Transverse colon (tissue), 4 donors: ENCODE measurements around the gene CDCP2. TPM values are rescaled to one million over a fixed set of nuclear protein-coding genes. Genes with fewer than 3 reads are reported as not detected.

ENCODE experiments used
- DNase-seq: peaks from one replicate; pipeline ENCODE4 v3.0.0-alpha.2; 2019
- H3K27ac ChIP-seq, 4 donors: fragments of 200-600 bp; sonication (generic); 2 replicates each; pipeline ENCODE4 v1.5.1; 2016 to 2018; ENCODE audit warnings: inconsistent platforms in 4 of 4
- H3K27me3 ChIP-seq: fragments of 200-600 bp; sonication (generic); 2 replicates; pipeline ENCODE4 v1.5.1; 2017; ENCODE audit warnings: inconsistent platforms
- H3K36me3 ChIP-seq, 4 donors: fragments of 200-600 bp; sonication (generic); 2 replicates each; pipeline ENCODE4 v1.5.1; 2017 to 2019; ENCODE audit warnings: inconsistent platforms in 4 of 4
- H3K4me1 ChIP-seq, 4 donors: fragments of 200-600 bp; sonication (generic); 2 replicates each; pipeline ENCODE4 v1.5.1; 2017 to 2020; ENCODE audit warnings: inconsistent platforms in 4 of 4
- H3K4me3 ChIP-seq, 4 donors: fragments of 200-600 bp; sonication (generic); 1 replicate in 1 of 4; 2 replicates in 3 of 4; pipeline versions ENCODE4 v1.5.1 to v1.6.1; 2017 to 2019; ENCODE audit warnings: inconsistent platforms in 4 of 4
- H3K9me3 ChIP-seq, 2 donors: fragments of 200-600 bp; sonication (generic); 2 replicates each; pipeline ENCODE4 v1.5.1; 2017 to 2019; ENCODE audit warnings: inconsistent platforms in 2 of 2
- EP300 ChIP-seq: sonication (generic); formaldehyde crosslinking; IDR thresholded peaks from one replicate; pipeline ENCODE4 v1.6.1; 2017; ENCODE audit warnings: antibody characterized with exemption, low read depth
- POLR2A ChIP-seq: fragments of 450-650 bp; IDR thresholded peaks from one replicate; pipeline ENCODE4 v1.6.1; 2016; ENCODE audit warnings: antibody characterized with exemption, mild to moderate bottlenecking, moderate library complexity
- POLR2AphosphoS5 ChIP-seq, 3 donors: sonication (generic); formaldehyde crosslinking; IDR thresholded peaks; one replicate each; pipeline ENCODE4 v1.6.1; 2016; ENCODE audit warnings: antibody characterized with exemption in 3 of 3
- WGBS, 2 donors: methylation state at CpG; one replicate each; pipeline ENCODE4 v1.1.5; 2018; ENCODE audit warnings: low coverage in 1 of 2; 5-methylcytosine and 5-hydroxymethylcytosine counted together
- in situ Hi-C, 4 donors: fragments of 200-750 bp; cut with MboI; loops; one replicate each; pipeline versions ENCODE4 v1.15.0 to v1.15.1; 2017; ENCODE audit warnings: low sequenced_read_pairs in 3 of 4, low pct_ligation_motif_present in 1 of 4, low pct_unique_long_range_greater_than_20kb in 1 of 4
- intact Hi-C: fragments of 100-400 bp; cut with DNase I; formaldehyde crosslinking; loops from one replicate; pipeline ENCODE4 v1.15.1; 2023; ENCODE audit warnings: low total_unique reads
- total RNA-seq, 4 donors: library from RNA; depleted of rRNA; stranded (reverse); fragments of >200 nt; gene quantifications; one replicate each; pipeline ENCODE4 v1.1.0, GENCODE V29; 2016
- TF ChIP-seq, protein P1 (sequence below), 5 experiments: fragments of 200-600 bp in 3 of 5; fragments of 450-650 bp in 2 of 5; sonication (generic) in 3 of 5; IDR thresholded peaks; 1 replicate in 2 of 5; 2 replicates in 3 of 5; pipeline ENCODE4 v1.5.1; 2016 to 2017; ENCODE audit warnings: antibody characterized with exemption in 5 of 5, inconsistent platforms in 3 of 5, mild to moderate bottlenecking in 2 of 5, moderate library complexity in 1 of 5

The CDCP2 gene
- total RNA-seq, 4 donors from 2014 or later: 0.48 TPM; not detected in 3

DNA sequence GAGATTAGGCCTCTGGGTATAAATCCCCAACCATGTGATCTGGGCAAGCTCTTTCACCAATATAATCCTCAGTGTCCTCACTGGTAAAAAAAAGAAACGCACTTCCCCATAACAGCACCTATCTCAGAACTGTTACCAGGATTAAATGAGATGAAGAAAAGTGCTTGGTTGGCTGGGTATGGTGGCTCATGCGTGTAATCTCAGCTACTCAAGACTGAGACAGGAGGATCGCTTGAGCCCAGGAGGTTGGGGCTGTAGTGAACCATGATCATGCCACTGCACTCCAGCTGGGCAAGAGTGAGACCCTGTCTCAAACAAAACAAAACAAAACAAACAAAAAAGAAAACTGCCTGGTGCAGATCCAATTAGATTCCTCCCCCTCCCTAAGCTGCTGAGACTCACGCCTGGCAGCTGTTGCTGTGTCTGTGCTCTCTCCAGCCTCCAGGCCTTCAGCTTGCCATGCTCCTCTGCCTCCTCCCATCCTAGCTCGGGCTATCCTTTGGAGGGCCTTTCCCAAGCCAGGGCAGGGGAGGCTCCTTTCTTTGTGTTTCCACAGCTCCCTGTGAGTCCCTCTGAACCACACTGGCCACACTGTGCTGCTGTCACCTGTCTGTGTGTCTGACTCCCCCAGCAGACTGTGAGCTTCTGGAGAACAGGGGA is 28.0 kb upstream of the CDCP2 start:
- Histone ChIP-seq H3K27ac (no peak overlapping the region), H3K4me1 (no peaks in the 10 kb centered on the region), H3K9me3 (no peaks in the 10 kb centered on the region), H3K27me3 (no peaks in the 10 kb centered on the region), H3K4me3 (no peak overlapping the region), H3K36me3 (no peaks in the 10 kb centered on the region)
- WGBS, 2 donors: 86 to 90% methylated on average over 2 to 5 of the region's 5 CpGs
- in situ Hi-C loops: loop anchor here in 1 of 4 donors (25.0 kb wide), 1 partner anchor 206 kb away; no protein-coding TSS in a partner anchor
- TF ChIP-seq POLR2A (no peak), POLR2AphosphoS5 (IDR thresholded peaks at IDR 0.05) (no peak), EP300 (no peak)
- TF ChIP-seq, protein P1, sequence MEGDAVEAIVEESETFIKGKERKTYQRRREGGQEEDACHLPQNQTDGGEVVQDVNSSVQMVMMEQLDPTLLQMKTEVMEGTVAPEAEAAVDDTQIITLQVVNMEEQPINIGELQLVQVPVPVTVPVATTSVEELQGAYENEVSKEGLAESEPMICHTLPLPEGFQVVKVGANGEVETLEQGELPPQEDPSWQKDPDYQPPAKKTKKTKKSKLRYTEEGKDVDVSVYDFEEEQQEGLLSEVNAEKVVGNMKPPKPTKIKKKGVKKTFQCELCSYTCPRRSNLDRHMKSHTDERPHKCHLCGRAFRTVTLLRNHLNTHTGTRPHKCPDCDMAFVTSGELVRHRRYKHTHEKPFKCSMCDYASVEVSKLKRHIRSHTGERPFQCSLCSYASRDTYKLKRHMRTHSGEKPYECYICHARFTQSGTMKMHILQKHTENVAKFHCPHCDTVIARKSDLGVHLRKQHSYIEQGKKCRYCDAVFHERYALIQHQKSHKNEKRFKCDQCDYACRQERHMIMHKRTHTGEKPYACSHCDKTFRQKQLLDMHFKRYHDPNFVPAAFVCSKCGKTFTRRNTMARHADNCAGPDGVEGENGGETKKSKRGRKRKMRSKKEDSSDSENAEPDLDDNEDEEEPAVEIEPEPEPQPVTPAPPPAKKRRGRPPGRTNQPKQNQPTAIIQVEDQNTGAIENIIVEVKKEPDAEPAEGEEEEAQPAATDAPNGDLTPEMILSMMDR (IDR thresholded peaks at IDR 0.05): no peak
- intact Hi-C loops: no loop called here
- no peak for DNase-seq

DNA sequence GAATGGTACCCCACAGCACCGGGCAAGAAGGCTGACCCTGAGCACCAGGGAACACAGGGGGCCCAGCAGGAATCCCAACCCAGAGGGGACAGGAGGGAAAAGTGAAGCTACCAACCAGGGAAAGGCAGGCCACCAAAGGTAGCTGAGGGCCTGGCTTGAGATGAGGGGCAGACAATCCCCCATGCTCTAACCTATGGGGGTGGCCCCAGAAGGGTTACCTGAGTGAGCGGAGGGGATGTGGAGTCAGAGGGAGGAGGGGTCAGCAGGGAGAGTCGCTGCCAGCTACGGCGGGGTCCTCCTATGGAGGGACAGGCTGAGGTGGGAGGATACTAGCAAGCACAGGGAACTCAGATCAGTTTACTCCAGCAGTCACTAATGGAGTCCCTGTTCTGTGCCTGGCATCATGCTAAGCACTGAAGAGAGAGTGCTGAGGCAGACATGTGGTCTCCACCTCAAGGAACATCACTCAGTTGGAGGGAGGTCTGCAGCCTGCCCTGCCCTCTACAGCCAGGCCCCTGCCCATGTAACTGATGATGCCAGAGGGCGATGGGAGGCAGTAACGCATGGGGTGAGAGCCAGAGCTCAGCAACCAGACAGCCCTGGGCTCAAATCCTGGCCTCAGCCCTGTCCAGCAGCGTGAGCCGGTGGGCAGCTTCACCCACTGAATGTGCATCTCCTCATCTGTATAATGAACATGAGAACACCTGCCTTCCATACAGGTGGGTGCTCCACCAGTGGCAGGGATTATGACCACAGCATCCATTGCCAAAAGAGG is 25.7 kb upstream of the CDCP2 start:
- H3K9me3 ChIP-seq: no peaks in the 10 kb centered on the region

DNA sequence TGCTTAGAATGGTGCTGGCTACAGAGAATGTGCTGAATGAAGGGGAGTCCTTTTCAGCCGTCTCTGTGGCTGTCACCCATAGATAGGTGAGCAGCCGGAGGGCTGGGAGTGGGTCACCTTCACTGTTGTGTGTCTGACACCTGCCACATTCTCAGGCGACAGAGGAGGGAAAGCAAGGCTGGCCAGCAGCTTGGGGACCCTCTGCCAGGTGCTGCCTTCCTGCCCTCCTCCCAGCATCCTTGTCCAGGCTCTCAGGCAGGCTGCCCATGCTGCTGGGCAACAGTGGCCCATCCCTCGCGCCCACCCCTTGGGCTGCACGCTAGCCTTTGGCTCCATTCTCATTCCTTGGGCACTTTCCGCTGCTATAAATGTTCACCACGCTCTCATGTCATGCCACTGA is 24.9 kb upstream of the CDCP2 start:
- no peak for TF ChIP-seq POLR2A
- TF ChIP-seq POLR2AphosphoS5 (IDR thresholded peaks at IDR 0.05): no peak
- no peaks in the 10 kb centered on the region for H3K36me3 ChIP-seq
- no peaks in the 10 kb centered on the region for H3K4me1 ChIP-seq
- in situ Hi-C loops (loop anchor here in 1 of 4 donors (25.0 kb wide), 1 partner anchor 210 kb away; no protein-coding TSS in a partner anchor), intact Hi-C loops (no loop called here)
- no peaks in the 10 kb centered on the region for H3K27me3 ChIP-seq
- H3K27ac ChIP-seq: no peak overlapping the region
- WGBS, 2 donors: 93 to 94% methylated on average over 5 to 8 of the region's 8 CpGs
- H3K4me3 ChIP-seq: no peak overlapping the region
- DNase-seq: no peak
- H3K9me3 ChIP-seq: no peaks in the 10 kb centered on the region

More for the DNA sequence above, 25.7 kb upstream of the CDCP2 start:
- in situ Hi-C loops (loop anchor here in 1 of 4 donors (25.0 kb wide), 1 partner anchor 209 kb away; no protein-coding TSS in a partner anchor), intact Hi-C loops (no loop called here)
- Histone ChIP-seq H3K4me1 (no peaks in the 10 kb centered on the region), H3K27ac (no peak overlapping the region), H3K36me3 (no peaks in the 10 kb centered on the region), H3K4me3 (no peak overlapping the region), H3K27me3 (no peaks in the 10 kb centered on the region)
- DNase-seq: no peak
- TF ChIP-seq POLR2AphosphoS5 (IDR thresholded peaks at IDR 0.05) (no peak), EP300 (no peak), POLR2A (no peak)
- 80% methylated on average over 9 of the region's 9 CpGs; no CpG with 5 or more reads in 1 of the 2 donors for WGBS, 2 donors

DNA sequence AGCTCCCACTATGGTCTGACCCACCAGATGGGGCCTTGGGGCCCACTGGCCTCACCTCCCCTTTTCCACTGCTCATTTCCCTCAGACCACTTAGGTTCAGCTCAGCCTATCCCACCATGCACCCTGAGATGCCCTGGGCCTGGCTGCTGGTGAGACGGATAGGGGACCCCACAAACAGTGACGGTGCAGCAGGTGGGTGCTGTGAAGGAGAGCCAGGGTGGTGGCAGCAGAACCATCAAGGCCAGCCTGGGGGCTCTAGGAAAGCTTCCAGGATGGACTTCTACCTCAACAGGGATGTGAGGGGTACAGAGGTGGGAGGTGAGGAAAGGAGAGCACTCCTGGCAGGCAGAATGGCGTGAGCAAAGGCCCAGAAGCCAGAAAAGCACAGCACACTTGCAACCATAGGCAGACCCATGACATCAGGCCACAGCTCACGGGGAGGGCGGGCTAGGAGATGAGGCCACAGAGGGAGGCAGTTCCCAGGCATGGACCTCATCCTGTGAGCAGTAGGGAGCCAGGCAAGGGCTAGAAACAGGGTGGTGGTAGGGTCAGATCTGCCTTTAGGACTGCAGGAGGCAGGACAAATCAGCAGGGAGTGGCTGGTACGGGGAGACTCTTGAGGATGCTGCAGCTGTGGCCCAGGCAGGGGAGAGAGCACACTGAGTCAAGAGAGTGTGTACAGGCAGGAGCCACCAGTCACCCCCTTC is 24.0 kb upstream of the CDCP2 start:
- WGBS, 2 donors: 92% methylated on average over 6 of the region's 6 CpGs; no CpG with 5 or more reads in 1 of the 2 donors
- Histone ChIP-seq H3K36me3 (no peaks in the 10 kb centered on the region), H3K4me1 (no peaks in the 10 kb centered on the region), H3K27ac (no peak overlapping the region), H3K4me3 (no peak overlapping the region), H3K9me3 (no peaks in the 10 kb centered on the region), H3K27me3 (no peaks in the 10 kb centered on the region)
- intact Hi-C loops: no loop called here
- TF ChIP-seq EP300 (no peak), POLR2A (no peak), POLR2AphosphoS5 (IDR thresholded peaks at IDR 0.05) (no peak)
- TF ChIP-seq, protein P1 (IDR thresholded peaks at IDR 0.05): no peak
- no peak for DNase-seq
- in situ Hi-C loops: loop anchor here in 1 of 4 donors (25.0 kb wide), 1 partner anchor 211 kb away; no protein-coding TSS in a partner anchor
